Hepatocyte (in vitro differentiated cells): ENCODE measurements around the gene RBP5.

Source experiments
- CTCF ChIP-seq: fragments of 200-600 bp; sonication (generic); IDR thresholded peaks from 2 replicates; pipeline ENCODE4 v1.5.1; 2016; ENCODE audit warnings: antibody characterized with exemption, mild to moderate bottlenecking; ENCODE audit not compliant: poor library complexity
- EZH2 ChIP-seq: fragments of 200-600 bp; sonication (generic); IDR thresholded peaks from 2 replicates; pipeline ENCODE4 v1.6.1; 2016; ENCODE audit warnings: antibody characterized with exemption, mild to moderate bottlenecking, borderline replicate concordance
- EZH2phosphoT487 ChIP-seq: fragments of 200-600 bp; sonication (generic); IDR thresholded peaks from one replicate; pipeline ENCODE4 v1.6.1; 2018; ENCODE audit warnings: antibody characterized with exemption, mild to moderate bottlenecking, low read depth, moderate library complexity; ENCODE audit not compliant: unreplicated experiment, severe bottlenecking

GRCh38 chr12:7123806-7124522 lies 4.7 kb downstream of the RBP5 start:
- TF ChIP-seq CTCF (no peak), EZH2 (no peak), EZH2phosphoT487 (no peak)
